GM18858 (cell line): ENCODE measurements around the gene ALDOB.

Experiments
- ATAC-seq: cut with Tn5 transposase; IDR thresholded peaks from one replicate; pipeline ENCODE4 v1.9.1; 2021; ENCODE audit not compliant: unreplicated experiment

Gene ALDOB

GRCh38 chr9:101435601-101436079, at the start of gene ALDOB:
ALDOB (minus strand) TSS chr9:101435774; CDS start chr9:101430887, 4,887 bp downstream.
- ATAC-seq, result no peak

- ATAC-seq, result no peak
Measured at GRCh38 chr9:101484046-101484445, 48.5 kb upstream of the ALDOB start.

- no peak for ATAC-seq
Measured at GRCh38 chr9:101481261-101481660, 45.7 kb upstream of the ALDOB start.

- no peak for ATAC-seq
Measured at GRCh38 chr9:101480386-101480785, 44.8 kb upstream of the ALDOB start.

GRCh38 chr9:101479338-101480030, 43.9 kb upstream of the ALDOB start:
- no peak for ATAC-seq

- no peak for ATAC-seq
Measured at GRCh38 chr9:101478906-101479305, 43.3 kb upstream of the ALDOB start.

GRCh38 chr9:101478444-101478843, 42.9 kb upstream of the ALDOB start:
- no peak for ATAC-seq

- ATAC-seq, result no peak
Measured at GRCh38 chr9:101477736-101478135, 42.2 kb upstream of the ALDOB start.

- ATAC-seq, result no peak
Measured at GRCh38 chr9:101477214-101477613, 41.6 kb upstream of the ALDOB start.

- no peak for ATAC-seq
Measured at GRCh38 chr9:101476576-101477208, 41.1 kb upstream of the ALDOB start.

- no peak for ATAC-seq
Measured at GRCh38 chr9:101472891-101473290, 37.3 kb upstream of the ALDOB start.

GRCh38 chr9:101470929-101471328, 35.4 kb upstream of the ALDOB start:
- no peak for ATAC-seq

- ATAC-seq, result no peak
Measured at GRCh38 chr9:101470021-101470420, 34.4 kb upstream of the ALDOB start.

- ATAC-seq, result no peak
Measured at GRCh38 chr9:101469026-101469425, 33.5 kb upstream of the ALDOB start.

GRCh38 chr9:101468116-101468515, 32.5 kb upstream of the ALDOB start:
- no peak for ATAC-seq

GRCh38 chr9:101467690-101468089, 32.1 kb upstream of the ALDOB start:
- no peak for ATAC-seq

GRCh38 chr9:101466863-101467262, 31.3 kb upstream of the ALDOB start:
- no peak for ATAC-seq

- ATAC-seq, result no peak
Measured at GRCh38 chr9:101465326-101465915, 29.8 kb upstream of the ALDOB start.

GRCh38 chr9:101463397-101463796, 27.8 kb upstream of the ALDOB start:
- no peak for ATAC-seq

- ATAC-seq, result no peak
Measured at GRCh38 chr9:101462558-101462957, 27.0 kb upstream of the ALDOB start.

GRCh38 chr9:101460965-101461364, 25.4 kb upstream of the ALDOB start:
- ATAC-seq, result no peak

GRCh38 chr9:101458963-101459631, 23.5 kb upstream of the ALDOB start:
- peak; percentile 88 for ATAC-seq
